ENCODE measurements around the gene SBF2. TPM values are rescaled to one million over a fixed set of nuclear protein-coding genes. Genes with fewer than 3 reads are reported as not detected.

Gene SBF2
- total and polyA plus RNA-seq, 9 of the 15 experiments (the other 6 are each of a cell fraction or from before 2014, with no cell fraction given): 0.80 to 9.5 (median 5.0) TPM

GRCh38 chr11:9774109-9774508 lies 519.9 kb downstream of the SBF2 start:
- intact Hi-C loops (cut with micrococcal nuclease): no loop called here
- no peaks in the 10 kb centered on the region for H3K9me1 ChIP-seq (ENCODE audit: control insufficient read depth, insufficient read depth, low read length)
- DNase-seq (ENCODE audit: extremely low read depth in 1 of 4, low spot score in 3 of 4) (no peak), ATAC-seq (no peak), FAIRE-seq (no peak)
- peaks cover 0 to 6% of the 10 kb centered on the region in 2 experiments; a peak in 2 of 5 replicates for H3K27me3 ChIP-seq (ENCODE audit: control insufficient read depth in 2 of 2, insufficient read depth in 2 of 2, low read length in 2 of 2)
- H2AFZ ChIP-seq (ENCODE audit: low read depth, low read length): no peak overlapping the region
- no peak overlapping the region for H3K4me2 ChIP-seq (ENCODE audit: insufficient read depth, low read length)
- no peaks in the 10 kb centered on the region for H3K4me1 ChIP-seq (replicated peaks in 1 of 2; ENCODE audit: control insufficient read depth in 2 of 2, insufficient read depth in 2 of 2, low read length in 2 of 2)
- no peaks in the 10 kb centered on the region; the same call in 1 of the 2 replicates for H4K20me1 ChIP-seq (replicated peaks; ENCODE audit: control insufficient read depth, insufficient read depth, low read length)
- CTCF ChIA-PET (ENCODE audit: low intra/inter-chr PET ratio): no interaction called here
- no peaks in the 10 kb centered on the region for H3K9me3 ChIP-seq (replicated peaks; ENCODE audit: control insufficient read depth, insufficient read depth, low read depth, low read length)
- POLR2A ChIA-PET: interaction anchor here (1.3 kb wide), 1 partner anchor 10 kb away, joined by 3 read pairs; no protein-coding TSS in a partner anchor
- H3K9ac ChIP-seq (ENCODE audit: insufficient read depth in 1 of 2, low read depth in 2 of 2, low read length in 2 of 2): no peak overlapping the region
- no peaks in the 10 kb centered on the region for H3K79me2 ChIP-seq (ENCODE audit: control insufficient read depth, insufficient read depth, low read length)
- no TSS peak for BruUV-seq (replicated peaks)
- H3K36me3 ChIP-seq (ENCODE audit: control insufficient read depth, insufficient read depth, low read length): no peaks in the 10 kb centered on the region
- H3K27ac ChIP-seq (ENCODE audit: extremely low read depth, low read depth, low read length): no peak overlapping the region
- H3K4me3 ChIP-seq: no peak overlapping the region
- in situ Hi-C loops (cut with MboI): no loop called here
- peak; percentile 52; the same call in 1 of the 2 replicates for TF ChIP-seq PTTG1 (tag; IDR thresholded peaks at IDR 0.05; ENCODE audit: low read depth)
- TF ChIP-seq HDAC6 (IDR thresholded peaks at IDR 0.05; ENCODE audit: low read depth, low read length): no peak
- no peak for TF ChIP-seq CREB3L1 (IDR thresholded peaks at IDR 0.05; ENCODE audit: borderline replicate concordance, low read depth)
- no peak for TF ChIP-seq HEY1 (CRISPR knock-in tag; IDR thresholded peaks at IDR 0.05; ENCODE audit: borderline replicate concordance)
- TF ChIP-seq ZNF639 (CRISPR knock-in tag; conservative IDR thresholded peaks at IDR 0.05 in 1 of 2, IDR thresholded peaks at IDR 0.05 in 1 of 2): no peak
- no peak for TF ChIP-seq HDAC2 (IDR thresholded peaks at IDR 0.05)
- no peak for TF ChIP-seq ATF4 (CRISPR knock-in tag; IDR thresholded peaks at IDR 0.05)
- 0 out of 2 replicates have a peak, but pooled peaks have one; percentile 26 for TF ChIP-seq DDX20 (tag; IDR thresholded peaks at IDR 0.05; ENCODE audit: low read depth)
- 0 out of 2 replicates have a peak, but pooled peaks have one; percentile 16 for TF ChIP-seq MAFG (tag; conservative IDR thresholded peaks at IDR 0.05)
- no peak for TF ChIP-seq POLR2G (IDR thresholded peaks at IDR 0.05; ENCODE audit: low read depth, low read length)
- no peak for TF ChIP-seq ZNF785 (CRISPR knock-in tag; IDR thresholded peaks at IDR 0.05)
- no peak for TF ChIP-seq TAF15 (IDR thresholded peaks at IDR 0.05; ENCODE audit: low read depth, low read length)
- TF ChIP-seq ZBTB11 (CRISPR knock-in tag; IDR thresholded peaks at IDR 0.05): no peak
- no peak for TF ChIP-seq SMC3 (conservative IDR thresholded peaks at IDR 0.05; ENCODE audit: insufficient read depth, low read depth, low read length)
